Spinal cord (tissue), 10 donors: ENCODE data around the gene PRKACG. TPM values are rescaled to one million over a fixed set of nuclear protein-coding genes. Genes with fewer than 3 reads are reported as not detected.

Experiments used
- DNase-seq, 6 donors: peaks; one replicate each; pipeline versions ENCODE4 v3.0.0 to v3.0.0-alpha.2; 2013 to 2015; ENCODE audit warnings: low spot score in 6 of 6, low read depth in 4 of 6
- H3K27ac ChIP-seq: one replicate; pipeline ENCODE4 v1.5.1; 2013; ENCODE audit warnings: low read depth, low read length, control low read depth
- H3K27me3 ChIP-seq: one replicate; pipeline ENCODE4 v1.6.1; 2013; ENCODE audit warnings: low read length; ENCODE audit not compliant: control insufficient read depth, insufficient read depth
- H3K36me3 ChIP-seq: one replicate; pipeline ENCODE4 v1.6.1; 2013; ENCODE audit warnings: low read length; ENCODE audit not compliant: control insufficient read depth, insufficient read depth
- H3K4me1 ChIP-seq: one replicate; pipeline ENCODE4 v1.6.1; 2013; ENCODE audit warnings: low read length; ENCODE audit not compliant: control insufficient read depth, insufficient read depth
- H3K4me3 ChIP-seq: one replicate; pipeline ENCODE4 v1.5.1; 2013; ENCODE audit warnings: low read depth, low read length, control low read depth
- H3K9me3 ChIP-seq: one replicate; pipeline ENCODE4 v1.6.1; 2013; ENCODE audit warnings: low read length; ENCODE audit not compliant: control insufficient read depth, insufficient read depth
- WGBS: methylation state at CpG from one replicate; pipeline ENCODE4 v1.1.5; 2013; ENCODE audit warnings: missing lambda C conversion rate; ENCODE audit not compliant: insufficient coverage; 5-methylcytosine and 5-hydroxymethylcytosine counted together
- polyA plus RNA-seq, 2 donors: library from polyadenylated mRNA; unstranded; fragments of 120-200 nt; gene quantifications; one replicate each; pipeline ENCODE4 v1.2.1, GENCODE V29; 2013; ENCODE audit not compliant: insufficient read length in 2 of 2
- total RNA-seq, 2 donors: library from RNA; depleted of rRNA in 1 of 2; stranded (reverse); fragments of 120-200 nt in 1 of 2; fragments of >200 nt in 1 of 2; gene quantifications; one replicate each; pipeline versions ENCODE4 v1.2.3 to v1.2.4, GENCODE V29; 2013 to 2014
- donor health status: healthy.

The PRKACG gene
- total and polyA plus RNA-seq, 4 donors: 0.11 TPM; not detected in 3

DNA sequence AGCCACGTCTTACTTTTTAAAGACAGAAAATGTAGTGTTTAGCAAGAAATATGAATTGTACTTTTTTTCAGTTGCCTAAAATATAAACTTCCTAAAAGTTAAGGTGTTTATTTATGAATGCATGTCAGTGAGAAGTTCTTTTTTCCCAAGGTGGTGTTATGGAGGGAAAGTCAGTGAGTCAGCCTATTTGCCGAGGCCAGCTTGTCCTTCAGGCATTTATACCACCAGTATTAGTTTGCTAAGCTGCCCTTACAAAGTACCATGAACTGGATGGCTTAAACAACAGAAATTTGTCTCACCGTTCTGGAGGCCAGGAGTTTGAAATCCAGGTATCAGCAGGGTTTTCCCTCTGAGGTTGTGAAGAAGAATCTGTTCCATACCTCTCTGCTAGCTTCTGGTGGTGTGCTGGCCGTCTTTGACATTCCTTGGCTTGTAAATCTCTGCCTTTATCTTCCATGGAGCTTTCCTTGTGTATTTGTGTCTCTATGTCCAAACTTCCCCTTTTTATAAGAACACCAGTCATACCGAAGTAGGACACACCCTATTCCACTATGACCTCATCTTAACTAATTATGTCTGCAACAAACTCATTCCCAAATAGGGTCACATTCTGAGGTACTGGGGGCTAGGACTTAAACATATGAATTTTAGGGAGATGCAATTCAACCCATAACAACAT lies 38.4 kb downstream of the PRKACG start:
- H3K27ac ChIP-seq: no peak overlapping the region
- no peak overlapping the region for H3K4me3 ChIP-seq
- 78% methylated on average over 1 of the region's 5 CpGs for WGBS
- H3K4me1 ChIP-seq: peaks cover 8% of the 10 kb centered on the region
- H3K36me3 ChIP-seq: no peaks in the 10 kb centered on the region
- no peaks in the 10 kb centered on the region for H3K27me3 ChIP-seq
- DNase-seq: no peak
- no peaks in the 10 kb centered on the region for H3K9me3 ChIP-seq

DNA sequence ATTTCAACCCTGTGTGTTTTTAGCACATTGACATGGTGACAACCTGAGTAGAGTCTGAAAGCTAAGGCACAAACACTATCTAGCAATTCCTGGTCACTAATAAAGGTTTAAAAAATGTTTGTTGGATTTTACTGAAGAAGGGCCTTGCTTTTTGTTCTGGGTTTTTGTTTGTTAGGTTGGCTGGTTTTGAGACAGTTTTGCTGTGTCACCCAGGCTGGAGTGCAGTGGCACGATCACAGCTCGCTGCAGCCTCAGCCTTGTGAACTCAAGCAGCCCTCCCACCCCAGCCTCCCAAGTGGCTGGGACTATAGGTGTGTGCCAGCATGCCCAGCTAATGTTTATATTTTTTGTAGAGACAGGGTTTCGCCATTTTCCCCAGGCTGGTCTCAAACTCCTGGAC lies 39.0 kb downstream of the PRKACG start:
- DNase-seq: no peak
- Histone ChIP-seq H3K27ac (no peak overlapping the region), H3K9me3 (no peaks in the 10 kb centered on the region), H3K36me3 (no peaks in the 10 kb centered on the region), H3K4me3 (no peak overlapping the region), H3K27me3 (no peaks in the 10 kb centered on the region), H3K4me1 (peaks cover 5% of the 10 kb centered on the region)
- 100% methylated on average over 1 of the region's 3 CpGs for WGBS

DNA sequence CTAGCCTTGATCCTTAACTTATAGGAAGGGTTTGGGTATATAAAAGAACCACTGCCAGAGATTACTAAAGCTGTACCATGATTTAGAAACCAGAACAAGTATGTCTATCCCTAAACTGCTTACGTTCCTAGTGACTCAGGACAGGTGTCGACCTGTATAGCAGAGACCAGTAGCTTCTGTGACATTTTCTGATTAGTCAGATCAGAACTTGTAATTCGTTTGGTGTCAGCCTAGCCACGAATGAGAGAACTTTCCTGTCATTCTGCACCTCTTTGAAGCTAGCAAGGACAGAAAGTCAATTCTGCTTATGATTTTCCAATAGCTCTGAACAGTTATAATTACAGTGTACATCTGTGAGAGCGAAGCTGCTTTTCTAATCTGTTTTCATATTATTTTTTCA lies 39.5 kb downstream of the PRKACG start:
- Histone ChIP-seq H3K27me3 (no peaks in the 10 kb centered on the region), H3K4me3 (no peak overlapping the region), H3K4me1 (peaks cover under 1% of the 10 kb centered on the region), H3K27ac (no peak overlapping the region), H3K9me3 (no peaks in the 10 kb centered on the region), H3K36me3 (no peaks in the 10 kb centered on the region)
- DNase-seq: no peak
- 93% methylated on average over 4 of the region's 5 CpGs for WGBS

DNA sequence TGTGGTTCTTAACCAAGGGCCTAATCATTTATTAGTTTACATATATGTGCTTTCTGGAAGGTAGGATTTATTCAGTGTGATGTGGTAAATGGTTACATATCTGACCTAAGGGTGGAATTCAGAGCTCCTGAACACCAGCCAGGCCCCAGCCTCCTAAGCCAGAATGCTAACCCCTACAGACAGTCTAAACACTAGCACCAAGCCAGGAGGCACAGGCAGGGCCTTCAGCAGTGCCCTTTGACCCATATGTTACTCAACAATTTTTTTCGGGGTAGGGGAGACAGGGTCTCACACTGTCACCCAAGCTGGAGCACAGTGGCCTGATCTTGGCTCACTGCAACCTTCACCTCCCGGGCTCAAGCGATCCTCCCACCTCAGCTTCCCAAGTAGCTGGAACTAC lies 40.3 kb downstream of the PRKACG start:
- no peak for DNase-seq
- Histone ChIP-seq H3K36me3 (no peaks in the 10 kb centered on the region), H3K9me3 (no peaks in the 10 kb centered on the region), H3K27me3 (no peaks in the 10 kb centered on the region), H3K4me3 (no peak overlapping the region), H3K27ac (no peak overlapping the region), H3K4me1 (no peaks in the 10 kb centered on the region)
- WGBS: 100% methylated on average over 3 of the region's 3 CpGs

DNA sequence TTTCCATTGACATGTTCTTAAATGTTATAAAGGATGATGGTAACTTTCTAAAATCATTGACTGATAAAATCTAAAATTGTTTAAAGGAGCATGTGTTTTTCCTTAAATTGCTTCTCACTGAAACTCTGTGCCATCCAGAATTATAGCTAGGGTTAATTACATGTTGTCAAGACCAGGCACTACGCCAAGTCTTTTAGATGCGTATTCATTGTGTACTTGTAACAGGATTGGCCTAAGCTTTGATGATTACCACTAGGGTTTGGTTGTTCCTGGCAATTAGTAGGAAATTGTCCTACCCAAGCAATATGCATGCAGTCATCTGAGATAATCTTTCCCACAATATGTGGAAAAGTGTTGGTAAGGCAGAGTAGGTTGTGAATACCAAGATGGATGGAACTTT lies 43.8 kb downstream of the PRKACG start:
- H3K27ac ChIP-seq: no peak overlapping the region
- H3K9me3 ChIP-seq: no peaks in the 10 kb centered on the region
- no peaks in the 10 kb centered on the region for H3K4me1 ChIP-seq
- peak in 2 of 6 donors; percentile 64 to 86 for DNase-seq
- H3K27me3 ChIP-seq: no peaks in the 10 kb centered on the region
- no CpG with 5 or more reads among the region's 2 CpGs for WGBS
- H3K36me3 ChIP-seq: no peaks in the 10 kb centered on the region
- H3K4me3 ChIP-seq: no peak overlapping the region

DNA sequence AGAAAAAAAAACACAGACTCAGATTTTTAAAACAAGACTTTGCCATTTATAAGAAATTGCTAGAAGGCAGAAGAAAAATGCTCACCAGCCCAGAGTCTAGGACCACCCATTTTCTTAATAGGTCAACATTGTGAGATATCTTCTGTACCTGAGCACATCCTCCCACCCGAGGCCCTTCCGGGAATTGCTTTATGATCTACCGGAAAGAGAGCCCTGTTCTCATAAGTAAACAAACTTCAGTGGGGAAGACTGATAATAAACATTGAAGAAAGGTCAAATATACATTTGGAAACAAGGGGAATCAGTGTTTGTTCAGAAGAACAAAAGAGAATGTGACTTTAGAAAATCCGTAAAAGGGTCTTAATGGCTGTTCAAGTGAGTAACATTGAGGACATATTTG lies 44.4 kb downstream of the PRKACG start:
- 80% methylated on average over 1 of the region's 4 CpGs for WGBS
- H3K27ac ChIP-seq: no peak overlapping the region
- no peaks in the 10 kb centered on the region for H3K9me3 ChIP-seq
- no peaks in the 10 kb centered on the region for H3K4me1 ChIP-seq
- no peaks in the 10 kb centered on the region for H3K36me3 ChIP-seq
- no peaks in the 10 kb centered on the region for H3K27me3 ChIP-seq
- DNase-seq: no peak
- H3K4me3 ChIP-seq: no peak overlapping the region

DNA sequence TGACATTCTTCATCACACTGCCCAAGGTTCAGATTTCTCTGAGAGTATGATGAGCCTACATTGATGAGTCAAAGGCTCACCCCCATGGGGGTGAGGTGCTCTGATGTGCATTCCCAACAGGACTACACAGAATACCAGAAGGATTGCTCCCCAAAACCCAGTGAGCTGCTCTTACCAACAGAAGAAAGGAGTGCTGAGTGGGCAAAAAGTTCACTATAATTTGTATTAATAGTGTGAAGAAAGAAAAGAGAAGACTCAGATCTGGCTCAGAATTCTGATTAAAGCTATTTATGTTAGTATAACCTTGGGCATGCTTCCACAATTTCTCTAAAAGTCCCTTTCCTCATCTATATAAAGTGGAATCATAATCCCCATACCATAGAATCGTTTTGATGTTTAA lies 46.1 kb downstream of the PRKACG start:
- Histone ChIP-seq H3K27ac (no peak overlapping the region), H3K4me3 (no peak overlapping the region), H3K36me3 (no peaks in the 10 kb centered on the region), H3K27me3 (no peaks in the 10 kb centered on the region), H3K9me3 (no peaks in the 10 kb centered on the region), H3K4me1 (no peaks in the 10 kb centered on the region)
- no CpG with 5 or more reads among the region's 1 CpG for WGBS
- no peak for DNase-seq

DNA sequence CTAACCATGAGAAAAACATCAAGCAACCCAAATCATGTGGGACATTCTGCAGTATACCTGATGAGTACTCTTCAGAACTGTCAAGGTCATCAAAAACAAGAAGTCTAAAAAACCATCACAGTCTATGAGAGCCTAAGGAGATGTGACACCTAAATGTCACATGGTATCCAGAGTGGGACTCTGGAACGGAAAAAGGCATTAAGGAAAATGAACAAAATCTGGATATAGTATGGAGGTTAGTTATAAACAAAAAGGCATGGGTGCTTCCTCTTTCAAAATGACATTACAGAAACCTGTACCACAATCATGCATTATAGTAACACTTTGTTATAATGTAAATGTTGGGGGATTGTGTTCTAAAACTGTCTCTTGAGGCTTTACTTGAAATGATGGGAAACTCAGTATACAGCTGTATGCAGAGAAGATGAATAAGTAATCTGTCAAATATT lies 47.4 kb downstream of the PRKACG start:
- H3K27ac ChIP-seq: no peak overlapping the region
- H3K27me3 ChIP-seq: no peaks in the 10 kb centered on the region
- H3K4me3 ChIP-seq: no peak overlapping the region
- no peaks in the 10 kb centered on the region for H3K4me1 ChIP-seq
- DNase-seq: no peak
- no peaks in the 10 kb centered on the region for H3K9me3 ChIP-seq
- no CpG with 5 or more reads among the region's 1 CpG for WGBS
- H3K36me3 ChIP-seq: no peaks in the 10 kb centered on the region

DNA sequence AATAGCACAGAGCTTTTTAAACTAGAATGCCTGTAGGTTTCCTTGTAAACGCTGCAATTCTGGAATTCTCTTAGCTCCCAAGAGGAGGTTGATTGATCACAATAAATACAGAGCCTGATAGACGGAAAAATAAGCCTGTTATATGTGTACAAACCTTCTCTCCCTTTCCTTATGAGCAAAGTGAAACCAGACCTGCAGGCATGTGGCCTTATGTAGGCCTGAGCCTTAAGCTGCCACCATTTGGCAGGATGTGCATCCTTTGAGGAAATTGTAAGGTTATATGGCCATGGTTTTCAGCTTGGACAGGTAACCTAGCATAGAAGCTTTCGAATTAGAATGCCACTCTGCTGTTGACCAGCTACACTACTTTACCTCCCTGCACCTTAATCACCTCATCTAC lies 49.1 kb downstream of the PRKACG start:
- no peaks in the 10 kb centered on the region for H3K36me3 ChIP-seq
- H3K4me1 ChIP-seq: no peaks in the 10 kb centered on the region
- H3K27me3 ChIP-seq: no peaks in the 10 kb centered on the region
- H3K27ac ChIP-seq: no peak overlapping the region
- peak in 1 of 6 donors; percentile 7 for DNase-seq
- WGBS: no CpG with 5 or more reads among the region's 3 CpGs
- H3K9me3 ChIP-seq: no peaks in the 10 kb centered on the region
- no peak overlapping the region for H3K4me3 ChIP-seq

DNA sequence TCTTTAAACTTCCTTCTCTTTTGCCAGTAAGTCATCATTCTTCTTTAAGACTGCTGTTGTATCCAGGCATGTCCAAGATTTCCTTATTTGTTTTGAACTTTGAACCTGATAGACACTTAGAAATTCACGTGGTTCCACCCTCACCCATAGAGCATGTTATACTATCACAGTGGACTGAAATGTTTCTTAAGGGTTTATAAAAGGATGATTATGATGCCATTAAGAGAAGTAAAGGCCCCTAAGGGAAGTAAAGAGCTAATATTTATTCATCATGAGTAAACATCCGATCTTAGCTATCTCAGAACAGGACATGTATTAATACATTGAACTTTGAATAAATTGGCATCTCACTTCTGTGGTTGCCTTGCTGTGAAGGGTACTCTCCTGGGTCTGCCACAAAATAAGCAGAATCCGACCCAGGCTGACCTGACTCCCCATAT lies 49.8 kb downstream of the PRKACG start:
- no peak for DNase-seq
- WGBS: no CpG with 5 or more reads among the region's 3 CpGs
- no peaks in the 10 kb centered on the region for H3K9me3 ChIP-seq
- no peak overlapping the region for H3K27ac ChIP-seq
- H3K36me3 ChIP-seq: no peaks in the 10 kb centered on the region
- no peak overlapping the region for H3K4me3 ChIP-seq
- H3K27me3 ChIP-seq: no peaks in the 10 kb centered on the region
- H3K4me1 ChIP-seq: no peaks in the 10 kb centered on the region
